T-helper 2 cell treated with Interferon-gamma antibody and Interleukin-4, amounts not matched to agents 5 μg/mL and 100 μg/mL, for 36 hours (primary cell): ENCODE data around the gene ROBO3.

Experiments used
- DNase-seq: peaks from one replicate; pipeline ENCODE4 v3.0.0; 2021; ENCODE audit warnings: low spot score
- H3K27ac Mint-ChIP-seq: one replicate; pipeline ENCODE4 v1.8.0; 2021; ENCODE audit warnings: mild to moderate bottlenecking, mixed read lengths
- H3K27me3 Mint-ChIP-seq: one replicate; pipeline ENCODE4 v1.8.0; 2021; ENCODE audit warnings: low read depth, mixed read lengths
- H3K36me3 Mint-ChIP-seq: one replicate; pipeline ENCODE4 v1.8.0; 2021; ENCODE audit warnings: low read depth, mixed read lengths
- H3K4me1 Mint-ChIP-seq: one replicate; pipeline ENCODE4 v1.8.0; 2021; ENCODE audit warnings: low read depth, mixed read lengths
- H3K4me3 Mint-ChIP-seq: one replicate; pipeline ENCODE4 v1.8.0; 2022; ENCODE audit warnings: mild to moderate bottlenecking, moderate library complexity, mixed read lengths
- H3K9me3 Mint-ChIP-seq: one replicate; pipeline ENCODE4 v1.8.0; 2021; ENCODE audit warnings: mixed read lengths

ROBO3 gene

GRCh38 chr11:124839128-124839971 lies 25.9 kb upstream of the ROBO3 start:
- H3K27me3 Mint-ChIP-seq: peaks cover 80% of the 10 kb centered on the region
- H3K4me3 Mint-ChIP-seq: no peak overlapping the region
- no peak for DNase-seq

GRCh38 chr11:124839972-124840621 lies 25.1 kb upstream of the ROBO3 start:
- DNase-seq: no peak
- Mint-ChIP-seq H3K36me3 (no peaks in the 10 kb centered on the region), H3K9me3 (no peaks in the 10 kb centered on the region), H3K4me3 (peak overlapping the region; percentile 44), H3K4me1 (peaks cover 14% of the 10 kb centered on the region), H3K27me3 (peaks cover 85% of the 10 kb centered on the region), H3K27ac (no peak overlapping the region)

More at GRCh38 chr11:124839128-124839971, 25.9 kb upstream of the ROBO3 start:
- H3K4me1 Mint-ChIP-seq: peaks cover 14% of the 10 kb centered on the region
- no peaks in the 10 kb centered on the region for H3K9me3 Mint-ChIP-seq
- no peaks in the 10 kb centered on the region for H3K36me3 Mint-ChIP-seq
- H3K27ac Mint-ChIP-seq: no peak overlapping the region

GRCh38 chr11:124840666-124841065 lies 24.6 kb upstream of the ROBO3 start:
- Mint-ChIP-seq H3K27me3 (peaks cover 87% of the 10 kb centered on the region), H3K4me3 (no peak overlapping the region), H3K27ac (no peak overlapping the region), H3K36me3 (no peaks in the 10 kb centered on the region), H3K9me3 (no peaks in the 10 kb centered on the region), H3K4me1 (peaks cover 14% of the 10 kb centered on the region)
- no peak for DNase-seq

- no peaks in the 10 kb centered on the region for H3K36me3 Mint-ChIP-seq
- no peaks in the 10 kb centered on the region for H3K9me3 Mint-ChIP-seq
- peaks cover 12% of the 10 kb centered on the region for H3K4me1 Mint-ChIP-seq
- no peak for DNase-seq
- no peak overlapping the region for H3K27ac Mint-ChIP-seq
- H3K27me3 Mint-ChIP-seq: peaks cover 89% of the 10 kb centered on the region
- H3K4me3 Mint-ChIP-seq: no peak overlapping the region
These were observed 24.0 kb upstream of the ROBO3 start for GRCh38 chr11:124841201-124841600.

GRCh38 chr11:124841840-124842239 lies 23.4 kb upstream of the ROBO3 start:
- H3K4me3 Mint-ChIP-seq: no peak overlapping the region

GRCh38 chr11:124842305-124842704 lies 22.9 kb upstream of the ROBO3 start:
- H3K4me1 Mint-ChIP-seq: peaks cover 7% of the 10 kb centered on the region
- no peak overlapping the region for H3K4me3 Mint-ChIP-seq
- H3K27me3 Mint-ChIP-seq: peaks cover 94% of the 10 kb centered on the region
- H3K27ac Mint-ChIP-seq: no peak overlapping the region
- H3K36me3 Mint-ChIP-seq: no peaks in the 10 kb centered on the region
- DNase-seq: no peak
- no peaks in the 10 kb centered on the region for H3K9me3 Mint-ChIP-seq

More at GRCh38 chr11:124841840-124842239, 23.4 kb upstream of the ROBO3 start:
- Mint-ChIP-seq H3K36me3 (no peaks in the 10 kb centered on the region), H3K9me3 (no peaks in the 10 kb centered on the region), H3K27ac (no peak overlapping the region), H3K4me1 (peaks cover 9% of the 10 kb centered on the region), H3K27me3 (peaks cover 93% of the 10 kb centered on the region)
- no peak for DNase-seq

- no peak for DNase-seq
- Mint-ChIP-seq H3K36me3 (no peaks in the 10 kb centered on the region), H3K27ac (no peak overlapping the region), H3K27me3 (peaks cover 94% of the 10 kb centered on the region), H3K4me3 (no peak overlapping the region), H3K4me1 (peaks cover 7% of the 10 kb centered on the region), H3K9me3 (no peaks in the 10 kb centered on the region)
These were observed 21.7 kb upstream of the ROBO3 start for GRCh38 chr11:124843616-124843910.

GRCh38 chr11:124844664-124845079 lies 20.6 kb upstream of the ROBO3 start:
- peaks cover 98% of the 10 kb centered on the region for H3K27me3 Mint-ChIP-seq
- H3K36me3 Mint-ChIP-seq: no peaks in the 10 kb centered on the region
- no peak for DNase-seq
- H3K9me3 Mint-ChIP-seq: no peaks in the 10 kb centered on the region
- no peak overlapping the region for H3K27ac Mint-ChIP-seq
- H3K4me1 Mint-ChIP-seq: peaks cover 7% of the 10 kb centered on the region
- H3K4me3 Mint-ChIP-seq: no peak overlapping the region

- Mint-ChIP-seq H3K9me3 (no peaks in the 10 kb centered on the region), H3K36me3 (no peaks in the 10 kb centered on the region), H3K27me3 (peaks cover 97% of the 10 kb centered on the region), H3K4me1 (no peaks in the 10 kb centered on the region), H3K4me3 (no peak overlapping the region), H3K27ac (no peak overlapping the region)
- no peak for DNase-seq
These were observed 19.1 kb upstream of the ROBO3 start for GRCh38 chr11:124846070-124846673.

GRCh38 chr11:124859171-124859570 lies 6.1 kb upstream of the ROBO3 start:
- no peaks in the 10 kb centered on the region for H3K9me3 Mint-ChIP-seq
- H3K36me3 Mint-ChIP-seq: no peaks in the 10 kb centered on the region
- H3K27me3 Mint-ChIP-seq: peaks cover 45% of the 10 kb centered on the region
- H3K4me1 Mint-ChIP-seq: no peaks in the 10 kb centered on the region
- no peak overlapping the region for H3K27ac Mint-ChIP-seq
- H3K4me3 Mint-ChIP-seq: no peak overlapping the region
- no peak for DNase-seq

- H3K36me3 Mint-ChIP-seq: no peaks in the 10 kb centered on the region
- no peak for DNase-seq
- no peaks in the 10 kb centered on the region for H3K4me1 Mint-ChIP-seq
- H3K27ac Mint-ChIP-seq: no peak overlapping the region
- H3K9me3 Mint-ChIP-seq: no peaks in the 10 kb centered on the region
- H3K4me3 Mint-ChIP-seq: no peak overlapping the region
- peaks cover 68% of the 10 kb centered on the region for H3K27me3 Mint-ChIP-seq
These were observed 3.6 kb upstream of the ROBO3 start for GRCh38 chr11:124861670-124862069.

GRCh38 chr11:124863137-124863825 lies 2.0 kb upstream of the ROBO3 start:
- DNase-seq: no peak
- H3K27me3 Mint-ChIP-seq: peaks cover 84% of the 10 kb centered on the region
- H3K27ac Mint-ChIP-seq: no peak overlapping the region

GRCh38 chr11:124863826-124864165 lies 1.4 kb upstream of the ROBO3 start:
- H3K4me3 Mint-ChIP-seq: no peak overlapping the region

More at GRCh38 chr11:124863137-124863825, 2.0 kb upstream of the ROBO3 start:
- Mint-ChIP-seq H3K36me3 (no peaks in the 10 kb centered on the region), H3K9me3 (no peaks in the 10 kb centered on the region), H3K4me1 (peaks cover 3% of the 10 kb centered on the region), H3K4me3 (no peak overlapping the region)

More at GRCh38 chr11:124863826-124864165, 1.4 kb upstream of the ROBO3 start:
- DNase-seq: no peak
- Mint-ChIP-seq H3K4me1 (peaks cover 6% of the 10 kb centered on the region), H3K9me3 (no peaks in the 10 kb centered on the region), H3K27me3 (peaks cover 89% of the 10 kb centered on the region), H3K36me3 (no peaks in the 10 kb centered on the region), H3K27ac (no peak overlapping the region)
